ENCODE measurements around the gene ID1. TPM values are rescaled to one million over a fixed set of nuclear protein-coding genes. Genes with fewer than 3 reads are reported as not detected.

ID1 gene
- total and polyA plus RNA-seq, 2 of the 13 experiments (the other 11 are each of a cell fraction or from before 2014, with no cell fraction given): 320 to 419 TPM

GRCh38 chr20:31595654-31596411 is 9.3 kb upstream of the ID1 start (continued):
- TF ChIP-seq CENPX (CRISPR knock-in tag; IDR thresholded peaks at IDR 0.05): no peak
- 0 out of 2 replicates have a peak, but pooled peaks have one; percentile 52 for TF ChIP-seq ZNF766 (CRISPR knock-in tag; IDR thresholded peaks at IDR 0.05; ENCODE audit: borderline replicate concordance)
- TF ChIP-seq, protein P1, sequence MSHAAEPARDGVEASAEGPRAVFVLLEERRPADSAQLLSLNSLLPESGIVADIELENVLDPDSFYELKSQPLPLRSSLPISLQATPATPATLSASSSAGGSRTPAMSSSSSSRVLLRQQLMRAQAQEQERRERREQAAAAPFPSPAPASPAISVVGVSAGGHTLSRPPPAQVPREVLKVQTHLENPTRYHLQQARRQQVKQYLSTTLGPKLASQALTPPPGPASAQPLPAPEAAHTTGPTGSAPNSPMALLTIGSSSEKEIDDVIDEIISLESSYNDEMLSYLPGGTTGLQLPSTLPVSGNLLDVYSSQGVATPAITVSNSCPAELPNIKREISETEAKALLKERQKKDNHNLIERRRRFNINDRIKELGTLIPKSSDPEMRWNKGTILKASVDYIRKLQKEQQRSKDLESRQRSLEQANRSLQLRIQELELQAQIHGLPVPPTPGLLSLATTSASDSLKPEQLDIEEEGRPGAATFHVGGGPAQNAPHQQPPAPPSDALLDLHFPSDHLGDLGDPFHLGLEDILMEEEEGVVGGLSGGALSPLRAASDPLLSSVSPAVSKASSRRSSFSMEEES (CRISPR knock-in tag; IDR thresholded peaks at IDR 0.05): peak; percentile 72
- TF ChIP-seq, protein P2, sequence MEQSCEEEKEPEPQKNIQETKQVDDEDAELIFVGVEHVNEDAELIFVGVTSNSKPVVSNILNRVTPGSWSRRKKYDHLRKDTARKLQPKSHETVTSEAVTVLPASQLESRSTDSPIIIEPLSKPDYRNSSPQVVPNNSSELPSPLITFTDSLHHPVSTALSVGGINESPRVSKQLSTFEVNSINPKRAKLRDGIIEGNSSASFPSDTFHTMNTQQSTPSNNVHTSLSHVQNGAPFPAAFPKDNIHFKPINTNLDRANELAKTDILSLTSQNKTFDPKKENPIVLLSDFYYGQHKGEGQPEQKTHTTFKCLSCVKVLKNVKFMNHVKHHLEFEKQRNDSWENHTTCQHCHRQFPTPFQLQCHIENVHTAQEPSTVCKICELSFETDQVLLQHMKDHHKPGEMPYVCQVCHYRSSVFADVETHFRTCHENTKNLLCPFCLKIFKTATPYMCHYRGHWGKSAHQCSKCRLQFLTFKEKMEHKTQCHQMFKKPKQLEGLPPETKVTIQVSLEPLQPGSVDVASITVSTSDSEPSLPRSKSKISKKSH (CRISPR knock-in tag; IDR thresholded peaks at IDR 0.05; ENCODE audit: borderline replicate concordance): peak; percentile 92
- no peak for TF ChIP-seq HOXA7 (CRISPR knock-in tag; IDR thresholded peaks at IDR 0.05)
- TF ChIP-seq ZSCAN21 (CRISPR knock-in tag; IDR thresholded peaks at IDR 0.05; ENCODE audit: borderline replicate concordance): peak; percentile 65; the same call in 1 of the 2 replicates
- TF ChIP-seq HOXA5 (CRISPR knock-in tag; IDR thresholded peaks at IDR 0.05): peak; percentile 53; the same call in 1 of the 2 replicates
- peak; percentile 73; the same call in 1 of the 2 replicates for TF ChIP-seq KMT2B (CRISPR knock-in tag; IDR thresholded peaks at IDR 0.05)
- TF ChIP-seq MEIS1 (CRISPR knock-in tag; IDR thresholded peaks at IDR 0.05; ENCODE audit: borderline replicate concordance): 0 out of 2 replicates have a peak, but pooled peaks have one; percentile 25
- peak; percentile 76; the same call in 1 of the 2 replicates for TF ChIP-seq ZKSCAN8 (CRISPR knock-in tag; IDR thresholded peaks at IDR 0.05; ENCODE audit: borderline replicate concordance)
- TF ChIP-seq, protein P3, sequence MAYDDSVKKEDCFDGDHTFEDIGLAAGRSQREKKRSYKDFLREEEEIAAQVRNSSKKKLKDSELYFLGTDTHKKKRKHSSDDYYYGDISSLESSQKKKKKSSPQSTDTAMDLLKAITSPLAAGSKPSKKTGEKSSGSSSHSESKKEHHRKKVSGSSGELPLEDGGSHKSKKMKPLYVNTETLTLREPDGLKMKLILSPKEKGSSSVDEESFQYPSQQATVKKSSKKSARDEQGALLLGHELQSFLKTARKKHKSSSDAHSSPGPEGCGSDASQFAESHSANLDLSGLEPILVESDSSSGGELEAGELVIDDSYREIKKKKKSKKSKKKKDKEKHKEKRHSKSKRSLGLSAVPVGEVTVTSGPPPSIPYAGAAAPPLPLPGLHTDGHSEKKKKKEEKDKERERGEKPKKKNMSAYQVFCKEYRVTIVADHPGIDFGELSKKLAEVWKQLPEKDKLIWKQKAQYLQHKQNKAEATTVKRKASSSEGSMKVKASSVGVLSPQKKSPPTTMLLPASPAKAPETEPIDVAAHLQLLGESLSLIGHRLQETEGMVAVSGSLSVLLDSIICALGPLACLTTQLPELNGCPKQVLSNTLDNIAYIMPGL (CRISPR knock-in tag; IDR thresholded peaks at IDR 0.05; ENCODE audit: borderline replicate concordance in 1 of 2, low read depth in 1 of 2): peak; percentile 39 to 64; a peak in 2 of 4 replicates

Measured in HepG2 (cell line).